Suprapubic skin (tissue), 4 donors: ENCODE measurements around the gene HLA-A. TPM values are rescaled to one million over a fixed set of nuclear protein-coding genes. Genes with fewer than 3 reads are reported as not detected.

ENCODE experiments used
- DNase-seq, 2 donors: peaks; one replicate each; pipeline ENCODE4 v3.0.0-alpha.2; 2019; ENCODE audit warnings: low spot score in 2 of 2
- H3K27ac ChIP-seq: fragments of 200-600 bp; sonication (generic); one replicate; pipeline ENCODE4 v1.5.1; 2019
- H3K27me3 ChIP-seq: fragments of 200-600 bp; sonication (generic); one replicate; pipeline ENCODE4 v1.5.1; 2019
- H3K36me3 ChIP-seq: fragments of 200-600 bp; sonication (generic); one replicate; pipeline ENCODE4 v1.5.1; 2019
- H3K4me1 ChIP-seq: fragments of 200-600 bp; sonication (generic); one replicate; pipeline ENCODE4 v1.5.1; 2019
- H3K4me3 ChIP-seq: fragments of 200-600 bp; sonication (generic); one replicate; pipeline ENCODE4 v1.5.1; 2019; ENCODE audit warnings: mild to moderate bottlenecking
- H3K9me3 ChIP-seq: fragments of 200-600 bp; sonication (generic); one replicate; pipeline ENCODE4 v1.5.1; 2019
- EP300 ChIP-seq: sonication (generic); formaldehyde crosslinking; IDR thresholded peaks from one replicate; pipeline ENCODE4 v1.6.1; 2017; ENCODE audit warnings: antibody characterized with exemption
- POLR2A ChIP-seq, 2 donors: fragments of 450-650 bp; IDR thresholded peaks; one replicate each; pipeline ENCODE4 v1.6.1; 2017; ENCODE audit warnings: antibody characterized with exemption in 2 of 2, mild to moderate bottlenecking in 2 of 2, moderate library complexity in 2 of 2
- POLR2AphosphoS5 ChIP-seq, 3 donors: sonication (generic); formaldehyde crosslinking; IDR thresholded peaks; one replicate each; pipeline ENCODE4 v1.6.1; 2017; ENCODE audit warnings: antibody characterized with exemption in 3 of 3
- WGBS: methylation state at CpG from one replicate; pipeline ENCODE4 v1.1.5; 2018; 5-methylcytosine and 5-hydroxymethylcytosine counted together
- total RNA-seq, 4 donors: library from RNA; depleted of rRNA; stranded (reverse); fragments of >200 nt; gene quantifications; one replicate each; pipeline ENCODE4 v1.1.0, GENCODE V29; 2016
- TF ChIP-seq, protein P1 (sequence below), 2 donors: fragments of 200-600 bp in 1 of 2; fragments of 450-650 bp in 1 of 2; sonication (generic) in 1 of 2; IDR thresholded peaks; one replicate each; pipeline ENCODE4 v1.5.1; 2016 to 2019; ENCODE audit warnings: antibody characterized with exemption in 2 of 2, mild to moderate bottlenecking in 1 of 2, moderate library complexity in 1 of 2

Gene HLA-A
- total RNA-seq, 4 donors from 2014 or later: 455 to 546 (median 499) TPM

GRCh38 chr6:29965873-29966601 lies 23.7 kb downstream of the HLA-A start:
- H3K4me1 ChIP-seq: peaks cover 43% of the 10 kb centered on the region
- TF ChIP-seq EP300: no peak
- TF ChIP-seq POLR2A (IDR thresholded peaks at IDR 0.05): no peak
- TF ChIP-seq, protein P1, sequence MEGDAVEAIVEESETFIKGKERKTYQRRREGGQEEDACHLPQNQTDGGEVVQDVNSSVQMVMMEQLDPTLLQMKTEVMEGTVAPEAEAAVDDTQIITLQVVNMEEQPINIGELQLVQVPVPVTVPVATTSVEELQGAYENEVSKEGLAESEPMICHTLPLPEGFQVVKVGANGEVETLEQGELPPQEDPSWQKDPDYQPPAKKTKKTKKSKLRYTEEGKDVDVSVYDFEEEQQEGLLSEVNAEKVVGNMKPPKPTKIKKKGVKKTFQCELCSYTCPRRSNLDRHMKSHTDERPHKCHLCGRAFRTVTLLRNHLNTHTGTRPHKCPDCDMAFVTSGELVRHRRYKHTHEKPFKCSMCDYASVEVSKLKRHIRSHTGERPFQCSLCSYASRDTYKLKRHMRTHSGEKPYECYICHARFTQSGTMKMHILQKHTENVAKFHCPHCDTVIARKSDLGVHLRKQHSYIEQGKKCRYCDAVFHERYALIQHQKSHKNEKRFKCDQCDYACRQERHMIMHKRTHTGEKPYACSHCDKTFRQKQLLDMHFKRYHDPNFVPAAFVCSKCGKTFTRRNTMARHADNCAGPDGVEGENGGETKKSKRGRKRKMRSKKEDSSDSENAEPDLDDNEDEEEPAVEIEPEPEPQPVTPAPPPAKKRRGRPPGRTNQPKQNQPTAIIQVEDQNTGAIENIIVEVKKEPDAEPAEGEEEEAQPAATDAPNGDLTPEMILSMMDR (IDR thresholded peaks at IDR 0.05): no peak
- TF ChIP-seq POLR2AphosphoS5 (IDR thresholded peaks at IDR 0.05): no peak
- no peaks in the 10 kb centered on the region for H3K27me3 ChIP-seq
- H3K4me3 ChIP-seq: peak overlapping the region; percentile 39
- peak; percentile 84 to 88 for DNase-seq
- H3K9me3 ChIP-seq: no peaks in the 10 kb centered on the region
- peaks cover 4% of the 10 kb centered on the region for H3K36me3 ChIP-seq
- peak overlapping the region; percentile 51 for H3K27ac ChIP-seq
- WGBS: 6% methylated on average over 8 of the region's 8 CpGs

DNA sequence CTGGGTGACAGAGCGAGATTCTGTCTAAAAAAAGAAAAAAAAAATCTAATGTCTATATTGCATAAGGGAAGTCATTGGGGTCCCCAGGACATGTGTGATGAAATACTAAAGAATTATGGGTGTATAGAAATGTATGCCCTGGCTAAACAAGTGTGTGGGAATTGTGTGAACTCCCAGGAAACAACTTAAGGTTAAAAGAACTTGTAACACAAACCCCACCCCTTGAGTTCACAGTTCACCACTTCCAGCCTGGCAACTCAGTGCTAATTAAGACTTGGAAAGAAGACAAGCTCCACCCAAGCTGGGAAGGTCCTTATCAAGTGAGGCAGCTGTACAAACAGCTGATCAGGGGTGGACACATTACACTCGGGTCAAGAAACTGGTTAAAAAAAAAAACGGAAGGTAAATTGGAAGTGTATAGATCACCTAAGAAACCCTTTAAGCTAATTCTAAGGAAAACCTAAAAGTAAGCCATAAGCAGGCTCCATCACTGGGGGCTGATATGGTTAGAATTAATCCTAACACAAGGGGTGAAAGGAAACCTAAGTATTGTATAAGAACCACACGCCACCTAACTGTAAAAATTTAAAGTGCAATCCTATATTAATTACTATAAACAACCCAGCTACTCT lies 25.2 kb downstream of the HLA-A start:
- WGBS: 27% methylated on average over 4 of the region's 4 CpGs
- Histone ChIP-seq H3K4me1 (peaks cover 43% of the 10 kb centered on the region), H3K4me3 (no peak overlapping the region), H3K27me3 (no peaks in the 10 kb centered on the region), H3K36me3 (peaks cover 4% of the 10 kb centered on the region), H3K9me3 (no peaks in the 10 kb centered on the region), H3K27ac (no peak overlapping the region)
- DNase-seq: no peak
- no peak for TF ChIP-seq EP300
- TF ChIP-seq, protein P1 (IDR thresholded peaks at IDR 0.05): no peak
- TF ChIP-seq POLR2A (IDR thresholded peaks at IDR 0.05): no peak
- TF ChIP-seq POLR2AphosphoS5 (IDR thresholded peaks at IDR 0.05): no peak

DNA sequence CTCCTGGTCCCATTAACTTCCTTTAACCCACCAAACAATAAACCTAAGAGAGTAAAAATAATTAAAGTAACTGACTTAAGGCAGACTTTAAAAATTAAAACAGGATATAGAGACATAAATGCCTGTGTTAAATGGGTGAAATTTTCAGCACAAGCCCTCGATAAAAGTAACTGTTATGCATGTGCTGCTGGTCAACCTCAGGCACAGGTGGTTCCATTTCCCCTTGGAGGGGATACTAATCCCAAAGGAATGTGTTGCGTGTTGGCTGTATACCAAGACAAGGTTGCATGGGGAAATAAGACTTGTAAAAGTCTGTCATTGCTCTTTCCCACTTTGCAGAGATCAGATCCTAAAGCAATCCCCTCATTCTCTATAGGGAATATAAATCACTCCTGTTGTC lies 25.8 kb downstream of the HLA-A start:
- Histone ChIP-seq H3K9me3 (no peaks in the 10 kb centered on the region), H3K27ac (no peak overlapping the region), H3K4me1 (peaks cover 43% of the 10 kb centered on the region), H3K4me3 (no peak overlapping the region), H3K27me3 (no peaks in the 10 kb centered on the region), H3K36me3 (peaks cover 4% of the 10 kb centered on the region)
- TF ChIP-seq POLR2A (IDR thresholded peaks at IDR 0.05) (no peak), EP300 (no peak), POLR2AphosphoS5 (IDR thresholded peaks at IDR 0.05) (no peak)
- TF ChIP-seq, protein P1 (IDR thresholded peaks at IDR 0.05): no peak
- DNase-seq: no peak
- 50% methylated on average over 2 of the region's 2 CpGs for WGBS

DNA sequence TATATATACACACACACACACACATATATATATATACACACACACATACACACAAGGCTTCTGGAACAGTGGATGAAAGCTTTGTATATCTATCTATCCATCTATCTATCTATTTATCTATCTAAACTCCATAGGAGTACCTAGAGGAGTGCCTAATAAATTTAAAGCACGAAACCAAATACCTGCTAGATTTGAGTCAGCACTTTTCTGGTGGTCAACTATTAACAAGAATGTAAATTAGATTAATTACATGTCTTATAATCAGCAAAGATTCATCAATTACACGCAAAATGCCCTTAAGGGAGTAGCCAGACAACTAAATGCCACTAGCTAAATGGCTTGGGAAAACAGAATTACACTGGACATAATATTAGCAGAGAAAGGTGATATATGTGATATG lies 26.6 kb downstream of the HLA-A start:
- no peak overlapping the region for H3K27ac ChIP-seq
- no peaks in the 10 kb centered on the region for H3K9me3 ChIP-seq
- no peaks in the 10 kb centered on the region for H3K27me3 ChIP-seq
- no peak for DNase-seq
- WGBS: 90% methylated on average over 2 of the region's 2 CpGs
- no peak overlapping the region for H3K4me3 ChIP-seq
- no peak for TF ChIP-seq POLR2AphosphoS5 (IDR thresholded peaks at IDR 0.05)
- TF ChIP-seq, protein P1 (IDR thresholded peaks at IDR 0.05): no peak
- no peak for TF ChIP-seq EP300
- TF ChIP-seq POLR2A (IDR thresholded peaks at IDR 0.05): no peak
- peaks cover 43% of the 10 kb centered on the region for H3K4me1 ChIP-seq
- H3K36me3 ChIP-seq: peaks cover 4% of the 10 kb centered on the region

DNA sequence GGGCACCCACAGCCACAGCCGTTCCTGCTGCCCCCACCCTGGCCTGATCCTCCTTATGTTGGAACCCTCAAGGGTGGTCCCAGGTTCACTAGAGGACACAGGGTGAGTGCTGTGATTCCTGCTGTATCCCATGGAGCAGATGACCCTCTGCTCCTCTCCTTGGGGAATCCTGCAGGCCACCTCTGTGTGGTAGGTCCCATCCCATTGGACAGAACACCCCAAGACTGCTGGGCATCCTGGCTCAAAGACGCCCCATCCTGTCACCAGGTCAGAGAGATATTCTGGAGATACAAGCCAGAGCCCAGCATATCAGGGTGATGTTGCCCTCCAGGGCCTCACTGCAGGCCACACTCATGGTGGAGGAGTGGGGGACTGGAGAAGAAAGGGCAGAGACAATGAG lies 28.4 kb downstream of the HLA-A start:
- peaks cover 29% of the 10 kb centered on the region for H3K4me1 ChIP-seq
- no peak overlapping the region for H3K27ac ChIP-seq
- H3K4me3 ChIP-seq: no peak overlapping the region
- 89% methylated on average over 2 of the region's 2 CpGs for WGBS
- H3K36me3 ChIP-seq: peaks cover 4% of the 10 kb centered on the region
- TF ChIP-seq POLR2A (IDR thresholded peaks at IDR 0.05) (no peak), POLR2AphosphoS5 (IDR thresholded peaks at IDR 0.05) (no peak), EP300 (no peak)
- TF ChIP-seq, protein P1 (IDR thresholded peaks at IDR 0.05): no peak
- peaks cover 11% of the 10 kb centered on the region for H3K27me3 ChIP-seq
- H3K9me3 ChIP-seq: no peaks in the 10 kb centered on the region
- no peak for DNase-seq
